ENCODE measurements around the gene ADH7. TPM values are rescaled to one million over a fixed set of nuclear protein-coding genes. Genes with fewer than 3 reads are reported as not detected.

ADH7 gene
- total and polyA plus RNA-seq, 2 of the 4 experiments (the other 2 are of a cell fraction) = not detected

GRCh38 chr4:99438405-99438780, 3.3 kb upstream of the ADH7 start:
- no peak overlapping the region for H3K4ac ChIP-seq (ENCODE audit: low read depth, low read length)
- no peak overlapping the region for H2BK15ac ChIP-seq (ENCODE audit: low read depth, low read length)
- H2AK9ac ChIP-seq (replicated peaks; ENCODE audit: low read depth, low read length, poor library complexity) = no peak overlapping the region
- WGBS, 2 experiments (ENCODE audit: extremely low coverage in 2 of 2, insufficient read length in 1 of 2) = no CpG with 5 or more reads among the region's 4 CpGs
- no peak overlapping the region for H3K9ac ChIP-seq (ENCODE audit: low read depth, low read length)
- in situ Hi-C loops (cut with MboI; ENCODE audit: low sequenced_read_pairs) (no loop called here), dilution Hi-C loops (cut with HindIII; ENCODE audit: low sequenced_read_pairs, unreplicated experiment) (no loop called here), intact Hi-C loops (cut with micrococcal nuclease) (no loop called here)
- no peaks in the 10 kb centered on the region for H3K9me3 ChIP-seq (ENCODE audit: control insufficient read depth, insufficient read depth, low read length)
- H2AFZ ChIP-seq (replicated peaks; ENCODE audit: low read length, poor library complexity) = no peak overlapping the region
- no peak overlapping the region for H4K91ac ChIP-seq (ENCODE audit: insufficient read depth, low read depth, low read length)
- DNase-seq (no peak), ATAC-seq (ENCODE audit: low read depth) (no peak)
- ChIA-PET POLR2A (ENCODE audit: unreplicated experiment) (no interaction called here), CTCF (no interaction called here)
- H3K27ac ChIP-seq (ENCODE audit: insufficient read depth, low read length) = no peak overlapping the region
- H3K4me1 ChIP-seq (ENCODE audit: control insufficient read depth, insufficient read depth, low read length) = no peaks in the 10 kb centered on the region
- no peak overlapping the region for H4K5ac ChIP-seq (ENCODE audit: low read depth, low read length)
- H3K23ac ChIP-seq (ENCODE audit: low read depth, low read length) = no peak overlapping the region
- no peak overlapping the region for H3K18ac ChIP-seq (ENCODE audit: low read depth, low read length)
- H2BK120ac ChIP-seq (ENCODE audit: low read depth, low read length) = no peak overlapping the region
- H3K9me1 ChIP-seq (ENCODE audit: insufficient read depth, low read length) = no peaks in the 10 kb centered on the region
- no peaks in the 10 kb centered on the region for H3K36me3 ChIP-seq (ENCODE audit: control insufficient read depth, insufficient read depth, low read length)
- no peak overlapping the region for H3K4me3 ChIP-seq (ENCODE audit: insufficient read depth, low read depth, low read length)
- TF ChIP-seq POLR2A (IDR thresholded peaks at IDR 0.05; ENCODE audit: low read depth, low read length) = no peak
- H4K8ac ChIP-seq (ENCODE audit: low read depth in 2 of 2, low read length in 2 of 2) = no peak overlapping the region
- H2BK20ac ChIP-seq (ENCODE audit: low read depth, low read length) = no peak overlapping the region
- H3K79me1 ChIP-seq (ENCODE audit: low read depth in 1 of 2, low read length in 2 of 2) = no peaks in the 10 kb centered on the region
- H3K56ac ChIP-seq (ENCODE audit: extremely low read depth, insufficient read depth, low read length) = no peak overlapping the region
- no peaks in the 10 kb centered on the region for H4K20me1 ChIP-seq (ENCODE audit: insufficient read depth, low read length)
- peaks cover 2% of the 10 kb centered on the region for H3K27me3 ChIP-seq (ENCODE audit: control insufficient read depth, insufficient read depth, low read length)
- no TSS peak for BruUV-seq (replicated peaks)
- no peak overlapping the region for H3K14ac ChIP-seq (replicated peaks; ENCODE audit: low read depth, low read length)
- H2AK5ac ChIP-seq (ENCODE audit: low read depth, low read length) = no peak overlapping the region
- no peak overlapping the region for H2BK5ac ChIP-seq (ENCODE audit: low read depth, low read length, poor library complexity, severe bottlenecking)
- no peak overlapping the region for H3K4me2 ChIP-seq (ENCODE audit: low read depth, low read length)
